HL-60 (cell line): ENCODE results near the gene HRH1.

Experiments used
- DNase-seq, 2 experiments: peaks; one replicate each; pipeline ENCODE4 v3.0.0-alpha.2; 2010 to 2020; ENCODE audit warnings: low read depth in 1 of 2, low spot score in 1 of 2
- H3K27ac ChIP-seq: fragments of 250-450 bp; sonication (Bioruptor Pico); replicated peaks from 2 replicates; pipeline ENCODE4 v1.5.1; 2020; ENCODE audit warnings: mild to moderate bottlenecking, moderate library complexity
- H3K27me3 ChIP-seq: fragments of 250-450 bp; sonication (Bioruptor Pico); 2 replicates; pipeline ENCODE4 v1.5.1; 2021; ENCODE audit warnings: mild to moderate bottlenecking, moderate library complexity; ENCODE audit not compliant: insufficient read depth, poor library complexity, severe bottlenecking
- H3K4me3 ChIP-seq: replicated peaks from 2 replicates; pipeline ENCODE4 v1.5.1; 2011; ENCODE audit warnings: mild to moderate bottlenecking, control low read depth, low read length; ENCODE audit not compliant: insufficient read depth
- GABPA ChIP-seq: IDR thresholded peaks from 2 replicates; pipeline ENCODE4 v1.6.1; 2012; ENCODE audit warnings: low read depth
- POLR2AphosphoS5 ChIP-seq: IDR thresholded peaks from 2 replicates; pipeline ENCODE4 v1.6.1; 2012; ENCODE audit warnings: low read depth
- SPI1 ChIP-seq: IDR thresholded peaks from 2 replicates; pipeline ENCODE4 v1.6.1; 2012; ENCODE audit warnings: low read depth, mild to moderate bottlenecking, borderline replicate concordance
- TF ChIP-seq, protein P1 (sequence below): IDR thresholded peaks from one replicate; pipeline ENCODE4 v1.5.1; 2011; ENCODE audit warnings: low read length, control low read depth, inconsistent platforms; ENCODE audit not compliant: insufficient read depth
- TF ChIP-seq, protein P2 (sequence below): IDR thresholded peaks from 2 replicates; pipeline ENCODE4 v1.6.1; 2012; ENCODE audit warnings: low read depth; ENCODE audit not compliant: insufficient replicate concordance

HRH1 gene

GRCh38 chr3:11273891-11274291 lies 119.6 kb downstream of the HRH1 start:
- Histone ChIP-seq H3K27ac (peak overlapping the region; percentile 94), H3K27me3 (no peaks in the 10 kb centered on the region), H3K4me3 (peak overlapping the region; percentile 97)
- DNase-seq: peak; percentile 92 to 98
- TF ChIP-seq SPI1 (peak; percentile 82; the same call in 1 of the 2 replicates), POLR2AphosphoS5 (peak; percentile 75)
- TF ChIP-seq, protein P1, sequence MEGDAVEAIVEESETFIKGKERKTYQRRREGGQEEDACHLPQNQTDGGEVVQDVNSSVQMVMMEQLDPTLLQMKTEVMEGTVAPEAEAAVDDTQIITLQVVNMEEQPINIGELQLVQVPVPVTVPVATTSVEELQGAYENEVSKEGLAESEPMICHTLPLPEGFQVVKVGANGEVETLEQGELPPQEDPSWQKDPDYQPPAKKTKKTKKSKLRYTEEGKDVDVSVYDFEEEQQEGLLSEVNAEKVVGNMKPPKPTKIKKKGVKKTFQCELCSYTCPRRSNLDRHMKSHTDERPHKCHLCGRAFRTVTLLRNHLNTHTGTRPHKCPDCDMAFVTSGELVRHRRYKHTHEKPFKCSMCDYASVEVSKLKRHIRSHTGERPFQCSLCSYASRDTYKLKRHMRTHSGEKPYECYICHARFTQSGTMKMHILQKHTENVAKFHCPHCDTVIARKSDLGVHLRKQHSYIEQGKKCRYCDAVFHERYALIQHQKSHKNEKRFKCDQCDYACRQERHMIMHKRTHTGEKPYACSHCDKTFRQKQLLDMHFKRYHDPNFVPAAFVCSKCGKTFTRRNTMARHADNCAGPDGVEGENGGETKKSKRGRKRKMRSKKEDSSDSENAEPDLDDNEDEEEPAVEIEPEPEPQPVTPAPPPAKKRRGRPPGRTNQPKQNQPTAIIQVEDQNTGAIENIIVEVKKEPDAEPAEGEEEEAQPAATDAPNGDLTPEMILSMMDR: no peak

- Histone ChIP-seq H3K27ac (peak overlapping the region; percentile 94), H3K4me3 (peak overlapping the region; percentile 97), H3K27me3 (no peaks in the 10 kb centered on the region)
- no peak for DNase-seq
- no peak for TF ChIP-seq POLR2AphosphoS5
Observed at GRCh38 chr3:11274566-11275142, 120.4 kb downstream of the HRH1 start.

GRCh38 chr3:11275926-11276325 lies 121.6 kb downstream of the HRH1 start:
- TF ChIP-seq, protein P2, sequence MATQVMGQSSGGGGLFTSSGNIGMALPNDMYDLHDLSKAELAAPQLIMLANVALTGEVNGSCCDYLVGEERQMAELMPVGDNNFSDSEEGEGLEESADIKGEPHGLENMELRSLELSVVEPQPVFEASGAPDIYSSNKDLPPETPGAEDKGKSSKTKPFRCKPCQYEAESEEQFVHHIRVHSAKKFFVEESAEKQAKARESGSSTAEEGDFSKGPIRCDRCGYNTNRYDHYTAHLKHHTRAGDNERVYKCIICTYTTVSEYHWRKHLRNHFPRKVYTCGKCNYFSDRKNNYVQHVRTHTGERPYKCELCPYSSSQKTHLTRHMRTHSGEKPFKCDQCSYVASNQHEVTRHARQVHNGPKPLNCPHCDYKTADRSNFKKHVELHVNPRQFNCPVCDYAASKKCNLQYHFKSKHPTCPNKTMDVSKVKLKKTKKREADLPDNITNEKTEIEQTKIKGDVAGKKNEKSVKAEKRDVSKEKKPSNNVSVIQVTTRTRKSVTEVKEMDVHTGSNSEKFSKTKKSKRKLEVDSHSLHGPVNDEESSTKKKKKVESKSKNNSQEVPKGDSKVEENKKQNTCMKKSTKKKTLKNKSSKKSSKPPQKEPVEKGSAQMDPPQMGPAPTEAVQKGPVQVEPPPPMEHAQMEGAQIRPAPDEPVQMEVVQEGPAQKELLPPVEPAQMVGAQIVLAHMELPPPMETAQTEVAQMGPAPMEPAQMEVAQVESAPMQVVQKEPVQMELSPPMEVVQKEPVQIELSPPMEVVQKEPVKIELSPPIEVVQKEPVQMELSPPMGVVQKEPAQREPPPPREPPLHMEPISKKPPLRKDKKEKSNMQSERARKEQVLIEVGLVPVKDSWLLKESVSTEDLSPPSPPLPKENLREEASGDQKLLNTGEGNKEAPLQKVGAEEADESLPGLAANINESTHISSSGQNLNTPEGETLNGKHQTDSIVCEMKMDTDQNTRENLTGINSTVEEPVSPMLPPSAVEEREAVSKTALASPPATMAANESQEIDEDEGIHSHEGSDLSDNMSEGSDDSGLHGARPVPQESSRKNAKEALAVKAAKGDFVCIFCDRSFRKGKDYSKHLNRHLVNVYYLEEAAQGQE: no peak
- TF ChIP-seq, protein P1: no peak
- TF ChIP-seq POLR2AphosphoS5: no peak
- TF ChIP-seq GABPA: no peak
- peak; percentile 48; the same call in 1 of the 2 replicates for TF ChIP-seq SPI1
- DNase-seq: peak in 1 of 2 experiments; percentile 43

DNA sequence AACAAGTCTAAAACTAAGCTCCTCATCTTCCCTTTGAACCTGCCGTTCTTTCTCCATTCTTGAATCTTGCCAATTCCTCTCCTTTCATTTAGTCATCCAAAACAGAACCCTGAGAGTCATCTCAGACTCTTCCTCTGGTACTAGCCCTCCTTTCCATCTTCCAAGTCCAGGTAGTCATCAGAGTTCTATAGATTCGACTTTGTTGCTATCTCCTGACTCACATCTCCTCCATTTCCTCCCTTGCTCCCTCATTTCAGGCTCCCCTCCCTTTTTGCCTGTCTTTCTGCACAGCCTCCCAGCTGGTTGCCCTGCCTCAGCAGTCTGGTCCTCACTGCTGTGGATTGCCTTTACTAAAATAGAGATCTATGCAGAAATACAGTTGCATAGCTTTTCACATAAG lies 122.6 kb downstream of the HRH1 start:
- no peak for DNase-seq
- H3K27ac ChIP-seq: 0 out of 2 replicates have a peak overlapping the region, but pooled peaks have one; percentile 5
- no peaks in the 10 kb centered on the region for H3K27me3 ChIP-seq
- H3K4me3 ChIP-seq: no peak overlapping the region
- TF ChIP-seq SPI1 (no peak), POLR2AphosphoS5 (no peak), GABPA (no peak)
- TF ChIP-seq, protein P2: no peak
- TF ChIP-seq, protein P1: no peak

More at GRCh38 chr3:11275926-11276325, 121.6 kb downstream of the HRH1 start:
- Histone ChIP-seq H3K27ac (peak overlapping the region; percentile 38), H3K27me3 (no peaks in the 10 kb centered on the region), H3K4me3 (no peak overlapping the region)
